HG03103 (cell line): ENCODE results near the gene ADH7.
"Not testable (repeated sequence)": the region's sequence is repeated elsewhere in the genome, so short reads cannot be mapped to it uniquely, and the experiment has no call there.

Experiments used
- ATAC-seq: cut with Tn5 transposase; IDR thresholded peaks from one replicate; pipeline ENCODE4 v1.9.1; 2021; ENCODE audit warnings: low read depth; ENCODE audit not compliant: unreplicated experiment

Gene ADH7

GRCh38 chr4:99382745-99383360 lies 52.3 kb downstream of the ADH7 start:
- ATAC-seq = no peak

DNA sequence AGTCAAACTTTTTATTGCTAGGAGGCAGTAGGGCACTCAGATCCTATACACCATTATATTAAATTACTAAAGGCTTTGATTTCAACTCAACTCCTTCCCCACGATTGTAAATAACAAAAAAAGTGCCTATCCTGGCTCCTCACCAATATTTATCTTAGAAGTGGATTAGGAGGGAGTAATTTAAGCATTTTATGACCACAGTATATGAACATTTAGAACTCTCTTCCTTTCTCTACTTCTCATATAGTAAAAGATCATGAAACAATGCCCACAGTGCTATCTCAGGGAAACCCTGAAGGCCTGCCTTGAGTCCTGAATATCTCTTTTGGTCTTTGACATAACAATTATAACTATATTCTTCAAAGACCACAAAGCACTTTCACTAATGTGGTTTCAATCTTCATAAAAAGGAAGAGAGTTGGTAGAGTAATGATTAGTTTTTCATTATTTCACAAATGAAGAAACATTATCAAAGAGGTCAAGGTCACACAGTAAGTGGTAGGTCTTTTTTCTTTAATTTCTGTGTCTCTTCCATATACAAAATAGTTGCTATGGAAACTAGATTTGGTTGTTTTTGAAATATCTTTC lies 53.5 kb downstream of the ADH7 start:
- no peak for ATAC-seq

GRCh38 chr4:99379571-99379970 lies 55.6 kb downstream of the ADH7 start:
- no peak for ATAC-seq

DNA sequence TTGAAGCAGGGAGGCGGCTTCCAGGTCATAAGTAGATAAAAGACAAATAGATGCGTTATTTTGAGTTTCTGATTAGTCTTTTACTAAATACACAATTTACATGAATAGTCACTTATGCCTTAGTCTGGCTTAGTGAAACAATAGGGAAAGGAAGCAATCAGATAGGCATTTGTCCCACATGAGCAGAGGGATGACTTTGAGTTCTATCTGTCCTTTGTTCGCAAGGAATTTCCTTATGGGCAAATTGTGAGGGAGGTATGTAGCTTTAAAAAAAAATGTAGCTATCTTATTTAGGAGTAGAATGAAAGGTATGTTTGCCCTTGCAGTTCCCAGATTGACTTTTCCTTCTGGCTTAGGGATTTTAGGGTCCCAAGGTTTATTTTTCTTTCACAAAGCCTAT lies 56.3 kb downstream of the ADH7 start:
- ATAC-seq = no peak

GRCh38 chr4:99377341-99377740 lies 57.8 kb downstream of the ADH7 start:
- not testable (repeated sequence) for ATAC-seq

GRCh38 chr4:99372464-99372863 lies 62.7 kb downstream of the ADH7 start:
- not testable (repeated sequence) for ATAC-seq

GRCh38 chr4:99367817-99368216 lies 67.3 kb downstream of the ADH7 start:
- ATAC-seq = not testable (repeated sequence)

GRCh38 chr4:99366491-99366890 lies 68.7 kb downstream of the ADH7 start:
- no peak for ATAC-seq

DNA sequence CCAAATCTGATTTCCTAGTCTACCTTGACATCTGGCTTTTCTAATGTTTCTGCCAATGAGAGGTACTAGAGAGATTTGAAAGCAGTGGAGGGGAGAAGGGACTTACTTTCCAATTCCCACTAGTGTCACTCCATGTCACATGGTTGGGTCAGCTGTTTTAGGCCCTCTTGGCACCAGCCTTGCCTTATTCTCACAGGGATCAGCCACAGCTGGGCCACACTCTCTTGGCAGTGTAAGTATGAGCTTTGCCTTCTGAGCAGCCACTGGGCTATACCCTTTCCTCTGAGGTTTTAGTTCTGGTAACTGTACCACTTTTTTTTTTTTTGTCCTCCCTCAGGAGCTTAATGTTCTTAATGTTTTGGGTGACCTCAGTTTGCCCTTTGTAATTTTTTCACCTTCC lies 72.4 kb downstream of the ADH7 start:
- ATAC-seq = no peak
